ENCODE data around the gene IL12RB2. TPM values are rescaled to one million over a fixed set of nuclear protein-coding genes. Genes with fewer than 3 reads are reported as not detected.

IL12RB2 gene, protein sequence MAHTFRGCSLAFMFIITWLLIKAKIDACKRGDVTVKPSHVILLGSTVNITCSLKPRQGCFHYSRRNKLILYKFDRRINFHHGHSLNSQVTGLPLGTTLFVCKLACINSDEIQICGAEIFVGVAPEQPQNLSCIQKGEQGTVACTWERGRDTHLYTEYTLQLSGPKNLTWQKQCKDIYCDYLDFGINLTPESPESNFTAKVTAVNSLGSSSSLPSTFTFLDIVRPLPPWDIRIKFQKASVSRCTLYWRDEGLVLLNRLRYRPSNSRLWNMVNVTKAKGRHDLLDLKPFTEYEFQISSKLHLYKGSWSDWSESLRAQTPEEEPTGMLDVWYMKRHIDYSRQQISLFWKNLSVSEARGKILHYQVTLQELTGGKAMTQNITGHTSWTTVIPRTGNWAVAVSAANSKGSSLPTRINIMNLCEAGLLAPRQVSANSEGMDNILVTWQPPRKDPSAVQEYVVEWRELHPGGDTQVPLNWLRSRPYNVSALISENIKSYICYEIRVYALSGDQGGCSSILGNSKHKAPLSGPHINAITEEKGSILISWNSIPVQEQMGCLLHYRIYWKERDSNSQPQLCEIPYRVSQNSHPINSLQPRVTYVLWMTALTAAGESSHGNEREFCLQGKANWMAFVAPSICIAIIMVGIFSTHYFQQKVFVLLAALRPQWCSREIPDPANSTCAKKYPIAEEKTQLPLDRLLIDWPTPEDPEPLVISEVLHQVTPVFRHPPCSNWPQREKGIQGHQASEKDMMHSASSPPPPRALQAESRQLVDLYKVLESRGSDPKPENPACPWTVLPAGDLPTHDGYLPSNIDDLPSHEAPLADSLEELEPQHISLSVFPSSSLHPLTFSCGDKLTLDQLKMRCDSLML
- total RNA-seq = 5.6 TPM

DNA sequence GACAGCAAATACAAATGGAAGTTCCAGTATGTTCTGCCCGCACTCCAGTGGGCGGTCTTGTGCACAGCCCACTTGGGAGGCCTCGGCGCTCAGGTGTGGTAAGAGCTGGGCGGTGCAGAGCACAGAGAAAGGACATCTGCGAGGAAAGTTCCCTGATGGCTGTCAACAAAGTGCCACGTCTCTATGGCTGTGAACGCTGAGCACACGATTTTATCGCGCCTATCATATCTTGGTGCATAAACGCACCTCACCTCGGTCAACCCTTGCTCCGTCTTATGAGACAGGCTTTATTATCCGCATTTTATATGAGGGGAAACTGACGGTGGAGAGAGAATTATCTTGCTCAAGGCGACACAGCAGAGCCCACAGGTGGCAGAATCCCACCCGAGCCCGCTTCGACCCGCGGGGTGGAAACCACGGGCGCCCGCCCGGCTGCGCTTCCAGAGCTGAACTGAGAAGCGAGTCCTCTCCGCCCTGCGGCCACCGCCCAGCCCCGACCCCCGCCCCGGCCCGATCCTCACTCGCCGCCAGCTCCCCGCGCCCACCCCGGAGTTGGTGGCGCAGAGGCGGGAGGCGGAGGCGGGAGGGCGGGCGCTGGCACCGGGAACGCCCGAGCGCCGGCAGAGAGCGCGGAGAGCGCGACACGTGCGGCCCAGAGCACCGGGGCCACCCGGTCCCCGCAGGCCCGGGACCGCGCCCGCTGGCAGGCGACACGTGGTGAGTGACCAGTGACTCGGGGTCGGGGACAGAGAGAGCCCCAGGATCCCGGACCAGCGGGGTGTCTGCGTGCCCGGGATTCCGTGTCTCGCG is at the start of gene IL12RB2:
Gene IL12RB2 (plus strand): TSS at position 623 of the 810 bp plus-strand sequence. CDS start 12,496 bp downstream, outside the sequence.

DNA sequence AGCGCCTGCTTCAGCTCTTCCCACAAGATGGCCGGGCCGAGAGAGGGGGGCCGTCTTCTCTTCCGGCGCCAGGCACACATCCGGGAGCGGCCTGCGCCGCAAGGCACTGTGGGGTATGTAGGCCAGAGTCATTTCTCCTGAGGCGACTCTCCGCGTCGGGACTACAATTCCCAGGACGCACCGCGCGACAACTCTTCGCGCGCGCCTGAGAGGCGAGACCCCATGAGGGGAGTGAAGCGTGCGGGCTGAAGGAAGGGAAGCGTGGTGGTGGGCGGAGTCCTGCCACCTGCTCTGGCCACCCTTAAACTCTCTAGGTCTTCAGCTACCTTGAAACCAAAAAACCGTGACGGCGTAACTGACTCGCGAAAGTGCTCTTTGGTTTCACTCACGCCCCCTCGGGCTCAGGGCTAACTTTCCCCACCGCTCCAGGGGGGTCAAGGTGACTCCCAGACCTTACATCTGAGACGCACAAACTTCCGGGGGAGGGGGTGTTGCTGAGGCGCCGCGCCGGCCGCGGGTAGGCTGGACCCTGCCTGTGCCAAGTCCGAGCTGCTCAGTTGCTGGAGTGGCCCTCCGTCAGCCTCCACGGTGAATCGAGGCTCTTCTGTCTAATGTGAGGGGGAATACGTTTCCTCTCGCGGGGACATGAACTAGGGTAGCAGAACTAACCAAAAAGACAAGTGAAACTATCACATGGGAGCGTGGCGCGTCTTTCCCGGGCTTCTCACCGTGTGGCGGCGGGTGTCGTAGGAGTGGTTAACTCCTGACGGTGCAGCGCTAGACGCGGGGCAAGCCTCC is 122.9 kb downstream of the IL12RB2 start, which contains the start of gene SERBP1:
Gene SERBP1 (minus strand): TSS at position 45 of the 798 bp plus-strand sequence. CDS start 102 bp downstream, outside the sequence.

Small RNA genes lying within 50 kb of the gene (small RNA-seq; reads per million reads assigned to genes)
- gene RNU4ATAC4P (ENCODE audit: low replicate concordance) (0.15 reads per million), gene RNU6-387P (ENCODE audit: low replicate concordance) (not detected)

Other genes with a start within 250 kb of the IL12RB2 start
- not detected for gene C1orf141, start 172.9 kb upstream of the IL12RB2 start, total RNA-seq
- gene IL23R, start 141.4 kb upstream of the IL12RB2 start, total RNA-seq = not detected
- gene SERBP1, start 122.5 kb downstream of the IL12RB2 start, total RNA-seq = 180 TPM